ENCODE results near the gene GRK5.

GRK5 gene

GRCh38 chr10:119409385-119409784 lies 202.0 kb downstream of the GRK5 start:
- H3K4me3 ChIP-seq (ENCODE audit: low read length) = no peak overlapping the region

DNA sequence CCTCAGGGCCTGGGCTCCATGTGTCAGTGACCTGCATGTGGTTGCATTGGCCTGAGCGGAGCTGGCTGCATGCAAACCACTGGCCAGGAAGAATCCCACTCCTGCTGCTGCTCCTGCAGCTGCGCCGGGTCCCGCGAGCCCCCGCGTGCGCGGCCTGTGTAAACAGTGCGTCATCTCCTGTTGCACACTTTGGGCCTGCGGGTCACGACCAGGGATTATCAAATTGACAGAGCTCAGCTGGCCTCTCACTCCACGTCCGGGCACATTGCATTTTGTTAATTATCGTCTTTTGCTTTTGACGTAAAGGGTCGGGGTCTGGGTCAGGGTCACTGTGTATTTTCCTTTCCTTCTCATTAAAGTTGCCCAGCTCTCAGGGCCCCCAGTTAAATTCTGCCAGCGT lies 202.5 kb downstream of the GRK5 start:
- Histone ChIP-seq H2BK15ac (replicated peaks; ENCODE audit: low read depth) (no peak overlapping the region), H2AK5ac (ENCODE audit: low read length) (no peak overlapping the region), H3K4ac (ENCODE audit: low read depth, low read length) (no peak overlapping the region), H3K23ac (ENCODE audit: low read length) (no peak overlapping the region), H2BK5ac (ENCODE audit: low read length) (no peak overlapping the region), H3K27ac (ENCODE audit: low read depth, low read length) (no peak overlapping the region), H3K79me2 (ENCODE audit: control insufficient read depth, insufficient read depth, low read length) (no peaks in the 10 kb centered on the region), H3K56ac (ENCODE audit: low read length) (no peak overlapping the region), H3K4me1 (ENCODE audit: control insufficient read depth, low read depth, low read length) (peaks cover 7% of the 10 kb centered on the region), H3K27me3 (ENCODE audit: insufficient read depth, low read length, poor library complexity) (no peaks in the 10 kb centered on the region), H3K79me1 (ENCODE audit: low read length) (no peaks in the 10 kb centered on the region), H3K9ac (ENCODE audit: low read length) (no peak overlapping the region), H4K8ac (ENCODE audit: low read depth, low read length) (no peak overlapping the region), H3K36me3 (ENCODE audit: control insufficient read depth, insufficient read depth, low read length) (no peaks in the 10 kb centered on the region), H3K4me3 (ENCODE audit: low read length) (no peak overlapping the region), H4K5ac (ENCODE audit: low read length) (no peak overlapping the region), H3K18ac (ENCODE audit: low read length) (no peak overlapping the region), H2BK120ac (ENCODE audit: low read depth, low read length) (no peak overlapping the region), H3K4me2 (ENCODE audit: low read length) (no peak overlapping the region)
- no peak for DNase-seq
- no CpG with 5 or more reads among the region's 18 CpGs for WGBS (ENCODE audit: extremely low coverage, insufficient coverage, low lambda C conversion rate)

More at GRCh38 chr10:119409385-119409784, 202.0 kb downstream of the GRK5 start:
- Histone ChIP-seq H3K4ac (ENCODE audit: low read depth, low read length) (no peak overlapping the region), H4K8ac (ENCODE audit: low read depth, low read length) (no peak overlapping the region), H3K79me2 (ENCODE audit: control insufficient read depth, insufficient read depth, low read length) (no peaks in the 10 kb centered on the region), H3K79me1 (ENCODE audit: low read length) (no peaks in the 10 kb centered on the region), H2BK5ac (ENCODE audit: low read length) (no peak overlapping the region), H2BK15ac (replicated peaks; ENCODE audit: low read depth) (no peak overlapping the region), H3K23ac (ENCODE audit: low read length) (no peak overlapping the region), H4K5ac (ENCODE audit: low read length) (no peak overlapping the region), H3K4me1 (ENCODE audit: control insufficient read depth, low read depth, low read length) (peaks cover 7% of the 10 kb centered on the region), H3K27me3 (ENCODE audit: insufficient read depth, low read length, poor library complexity) (no peaks in the 10 kb centered on the region), H3K9ac (ENCODE audit: low read length) (no peak overlapping the region), H3K18ac (ENCODE audit: low read length) (no peak overlapping the region), H2AK5ac (ENCODE audit: low read length) (no peak overlapping the region), H3K56ac (ENCODE audit: low read length) (no peak overlapping the region), H3K27ac (ENCODE audit: low read depth, low read length) (no peak overlapping the region), H2BK120ac (ENCODE audit: low read depth, low read length) (no peak overlapping the region), H3K4me2 (ENCODE audit: low read length) (no peak overlapping the region), H3K36me3 (ENCODE audit: control insufficient read depth, insufficient read depth, low read length) (no peaks in the 10 kb centered on the region)
- DNase-seq = no peak
- WGBS (ENCODE audit: extremely low coverage, insufficient coverage, low lambda C conversion rate) = no CpG with 5 or more reads among the region's 5 CpGs

GRCh38 chr10:119410361-119411116 lies 203.2 kb downstream of the GRK5 start:
- no peak overlapping the region for H3K18ac ChIP-seq (ENCODE audit: low read length)
- H3K4me3 ChIP-seq (ENCODE audit: low read length) = no peak overlapping the region

DNA sequence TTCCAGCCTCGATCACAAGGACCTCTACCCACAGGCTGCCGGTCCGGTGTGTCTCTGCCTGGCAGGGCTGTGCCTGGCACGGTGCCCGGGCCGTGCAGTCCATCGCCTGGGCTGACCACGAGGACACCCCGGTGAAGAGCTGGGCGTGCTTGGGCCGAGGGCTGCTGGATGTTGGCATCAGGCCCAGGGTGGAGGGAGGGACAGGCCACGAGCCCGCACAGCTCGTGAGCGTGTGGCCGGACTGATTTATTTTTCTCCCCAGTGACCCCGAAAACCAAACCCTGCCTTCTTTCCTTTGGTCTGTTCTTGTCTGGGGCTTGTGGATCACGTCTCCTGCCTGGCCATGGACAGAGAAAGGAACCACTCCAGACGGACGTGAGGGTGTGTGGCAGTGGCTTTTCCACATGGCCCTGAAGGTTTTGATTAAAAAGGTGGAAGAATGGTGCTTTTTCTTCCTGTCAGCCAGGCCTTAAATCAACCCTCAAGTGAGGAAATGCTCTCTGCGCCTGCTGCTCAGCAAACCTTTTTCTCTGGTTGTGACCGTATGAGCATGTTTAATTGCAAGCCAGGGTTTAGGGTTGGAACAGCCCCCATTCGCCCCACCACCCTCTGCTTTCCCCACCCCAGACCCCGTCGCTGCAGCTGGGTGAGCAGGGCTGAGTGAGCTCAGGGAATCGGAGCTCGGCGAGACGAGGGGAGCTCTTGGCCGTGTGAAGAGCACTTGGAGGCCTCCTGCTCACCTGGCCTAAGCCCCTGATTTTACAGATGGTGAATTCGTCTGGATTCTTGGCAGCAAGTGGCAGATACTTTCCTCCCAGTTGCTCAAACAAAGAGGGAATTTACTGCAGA lies 205.1 kb downstream of the GRK5 start:
- Histone ChIP-seq H3K27me3 (ENCODE audit: insufficient read depth, low read length, poor library complexity) (no peaks in the 10 kb centered on the region), H4K8ac (ENCODE audit: low read depth, low read length) (no peak overlapping the region), H4K5ac (ENCODE audit: low read length) (no peak overlapping the region), H3K4me2 (ENCODE audit: low read length) (no peak overlapping the region), H2BK120ac (ENCODE audit: low read depth, low read length) (no peak overlapping the region), H2AK5ac (ENCODE audit: low read length) (no peak overlapping the region), H3K4ac (ENCODE audit: low read depth, low read length) (no peak overlapping the region), H3K4me3 (ENCODE audit: low read length) (no peak overlapping the region), H3K79me1 (ENCODE audit: low read length) (no peaks in the 10 kb centered on the region), H2BK5ac (ENCODE audit: low read length) (no peak overlapping the region), H3K79me2 (ENCODE audit: control insufficient read depth, insufficient read depth, low read length) (no peaks in the 10 kb centered on the region), H3K56ac (ENCODE audit: low read length) (peak overlapping the region; percentile 73), H3K23ac (ENCODE audit: low read length) (no peak overlapping the region), H3K27ac (ENCODE audit: low read depth, low read length) (no peak overlapping the region), H3K36me3 (ENCODE audit: control insufficient read depth, insufficient read depth, low read length) (no peaks in the 10 kb centered on the region), H2BK15ac (replicated peaks; ENCODE audit: low read depth) (no peak overlapping the region), H3K18ac (ENCODE audit: low read length) (no peak overlapping the region), H3K4me1 (ENCODE audit: control insufficient read depth, low read depth, low read length) (peaks cover 7% of the 10 kb centered on the region), H3K9ac (ENCODE audit: low read length) (no peak overlapping the region)
- no peak for DNase-seq
- WGBS (ENCODE audit: extremely low coverage, insufficient coverage, low lambda C conversion rate) = no CpG with 5 or more reads among the region's 31 CpGs

More at GRCh38 chr10:119410361-119411116, 203.2 kb downstream of the GRK5 start:
- Histone ChIP-seq H2BK15ac (replicated peaks; ENCODE audit: low read depth) (no peak overlapping the region), H2BK5ac (ENCODE audit: low read length) (no peak overlapping the region), H3K4me2 (ENCODE audit: low read length) (no peak overlapping the region), H4K5ac (ENCODE audit: low read length) (no peak overlapping the region), H3K27ac (ENCODE audit: low read depth, low read length) (no peak overlapping the region), H4K8ac (ENCODE audit: low read depth, low read length) (no peak overlapping the region), H3K4me1 (ENCODE audit: control insufficient read depth, low read depth, low read length) (peaks cover 7% of the 10 kb centered on the region), H3K23ac (ENCODE audit: low read length) (no peak overlapping the region), H3K4ac (ENCODE audit: low read depth, low read length) (no peak overlapping the region), H3K9ac (ENCODE audit: low read length) (no peak overlapping the region), H2BK120ac (ENCODE audit: low read depth, low read length) (no peak overlapping the region), H3K79me2 (ENCODE audit: control insufficient read depth, insufficient read depth, low read length) (no peaks in the 10 kb centered on the region), H3K79me1 (ENCODE audit: low read length) (no peaks in the 10 kb centered on the region), H3K27me3 (ENCODE audit: insufficient read depth, low read length, poor library complexity) (no peaks in the 10 kb centered on the region), H3K56ac (ENCODE audit: low read length) (no peak overlapping the region), H3K36me3 (ENCODE audit: control insufficient read depth, insufficient read depth, low read length) (no peaks in the 10 kb centered on the region), H2AK5ac (ENCODE audit: low read length) (no peak overlapping the region)
- WGBS (ENCODE audit: extremely low coverage, insufficient coverage, low lambda C conversion rate) = no CpG with 5 or more reads among the region's 9 CpGs
- no peak for DNase-seq

GRCh38 chr10:119413093-119413453 lies 205.7 kb downstream of the GRK5 start:
- Histone ChIP-seq H2BK120ac (ENCODE audit: low read depth, low read length) (no peak overlapping the region), H3K79me2 (ENCODE audit: control insufficient read depth, insufficient read depth, low read length) (no peaks in the 10 kb centered on the region), H4K8ac (ENCODE audit: low read depth, low read length) (no peak overlapping the region), H3K4me1 (ENCODE audit: control insufficient read depth, low read depth, low read length) (peaks cover 7% of the 10 kb centered on the region), H3K4ac (ENCODE audit: low read depth, low read length) (no peak overlapping the region), H3K23ac (ENCODE audit: low read length) (peak overlapping the region; percentile 66), H2BK5ac (ENCODE audit: low read length) (peak overlapping the region; percentile 20), H2AK5ac (ENCODE audit: low read length) (no peak overlapping the region), H3K27ac (ENCODE audit: low read depth, low read length) (peak overlapping the region; percentile 64), H3K36me3 (ENCODE audit: control insufficient read depth, insufficient read depth, low read length) (no peaks in the 10 kb centered on the region), H3K56ac (ENCODE audit: low read length) (peak overlapping the region; percentile 73), H4K5ac (ENCODE audit: low read length) (peak overlapping the region; percentile 3), H3K4me2 (ENCODE audit: low read length) (no peak overlapping the region), H3K18ac (ENCODE audit: low read length) (no peak overlapping the region), H3K79me1 (ENCODE audit: low read length) (no peaks in the 10 kb centered on the region), H3K27me3 (ENCODE audit: insufficient read depth, low read length, poor library complexity) (no peaks in the 10 kb centered on the region), H2BK15ac (replicated peaks; ENCODE audit: low read depth) (no peak overlapping the region), H3K4me3 (ENCODE audit: low read length) (no peak overlapping the region), H3K9ac (ENCODE audit: low read length) (no peak overlapping the region)
- peak; percentile 69 for DNase-seq
- WGBS (ENCODE audit: extremely low coverage, insufficient coverage, low lambda C conversion rate) = no CpG with 5 or more reads among the region's 9 CpGs

Measured in mesendoderm (in vitro differentiated cells).